Smooth muscle cell (in vitro differentiated cells): Measurements from ENCODE around the gene PHLPP1. TPM values are rescaled to one million over a fixed set of nuclear protein-coding genes. Genes with fewer than 3 reads are reported as not detected.

ENCODE experiments used
- DNase-seq: peaks from one replicate; lab custom pipeline; 2025; ENCODE audit not compliant: unreplicated experiment; lab: John Stamatoyannopoulos, UW
- H2AFZ ChIP-seq: fragments of 200-600 bp; sonication (generic); 2 replicates; pipeline ENCODE4 v1.6.0; 2016; ENCODE audit warnings: antibody characterized with exemption, low read depth, mild to moderate bottlenecking
- H3F3A ChIP-seq: fragments of 200-600 bp; sonication (generic); 2 replicates; pipeline ENCODE4 v1.6.0; 2017; ENCODE audit warnings: antibody characterized with exemption, low read depth
- H3K27ac ChIP-seq: fragments of 200-600 bp; sonication (generic); 2 replicates; pipeline ENCODE4 v1.5.1; 2016; ENCODE audit warnings: low read depth, mild to moderate bottlenecking
- H3K27me3 ChIP-seq: fragments of 200-600 bp; sonication (generic); 2 replicates; pipeline ENCODE4 v1.6.1; 2016; ENCODE audit warnings: low read depth, mild to moderate bottlenecking
- H3K36me3 ChIP-seq: fragments of 200-600 bp; sonication (generic); 2 replicates; pipeline ENCODE4 v1.5.1; 2016; ENCODE audit warnings: low read depth
- H3K4me1 ChIP-seq: fragments of 200-600 bp; sonication (generic); 2 replicates; pipeline ENCODE4 v1.5.1; 2016; ENCODE audit warnings: low read depth
- H3K4me2 ChIP-seq: fragments of 200-600 bp; sonication (generic); 2 replicates; pipeline ENCODE4 v1.6.0; 2016; ENCODE audit warnings: mild to moderate bottlenecking
- H3K4me3 ChIP-seq: fragments of 200-600 bp; sonication (generic); 2 replicates; pipeline ENCODE4 v1.5.1; 2016; ENCODE audit warnings: mild to moderate bottlenecking
- H3K79me2 ChIP-seq: fragments of 200-600 bp; sonication (generic); 2 replicates; pipeline ENCODE4 v1.6.0; 2016; ENCODE audit warnings: low read depth, mild to moderate bottlenecking
- H3K9ac ChIP-seq: fragments of 200-600 bp; sonication (generic); 2 replicates; pipeline ENCODE4 v1.6.0; 2016; ENCODE audit warnings: low read depth
- H3K9me3 ChIP-seq: fragments of 200-600 bp; sonication (generic); replicated peaks from 2 replicates; pipeline ENCODE4 v1.5.1; 2016; ENCODE audit warnings: low read depth
- H4K20me1 ChIP-seq: fragments of 200-600 bp; sonication (generic); 2 replicates; pipeline ENCODE4 v1.6.0; 2016; ENCODE audit warnings: low read depth
- CTCF ChIP-seq: fragments of 200-600 bp; sonication (generic); IDR thresholded peaks from 2 replicates; pipeline ENCODE4 v1.5.1; 2017; ENCODE audit warnings: borderline replicate concordance, mild to moderate bottlenecking, antibody characterized with exemption; ENCODE audit not compliant: insufficient read depth, poor library complexity, severe bottlenecking
- WGBS: methylation state at CpG from one replicate; pipeline ENCODE4 v1.1.7; 2016; ENCODE audit warnings: low lambda C conversion rate; 5-methylcytosine and 5-hydroxymethylcytosine counted together
- polyA plus RNA-seq: library from polyadenylated mRNA; unstranded; fragments of >200 nt; fragmentation: Nextera tagmentation; extraction: Ambion mirVana; gene quantifications from 2 replicates; pipeline ENCODE4 v1.2.1, GENCODE V29; 2016
- total RNA-seq: library from RNA; depleted of rRNA; stranded (reverse); fragments of >200 nt; gene quantifications from 2 replicates; pipeline ENCODE4 v1.2.3, GENCODE V29; 2014

PHLPP1 gene
- total and polyA plus RNA-seq, 2 experiments from 2014 or later: 1.1 to 4.3 TPM

GRCh38 chr18:62717925-62718800, 2.8 kb downstream of the PHLPP1 start:
- peak overlapping the region; percentile 60 for H3K4me3 ChIP-seq
- peak overlapping the region; percentile 50 for H3K9ac ChIP-seq
- H3K36me3 ChIP-seq: no peaks in the 10 kb centered on the region
- H3F3A ChIP-seq: no peaks in the 10 kb centered on the region
- peaks cover 48% of the 10 kb centered on the region for H3K4me1 ChIP-seq
- WGBS: 20% methylated on average over 7 of the region's 7 CpGs
- H3K9me3 ChIP-seq: no peaks in the 10 kb centered on the region
- H4K20me1 ChIP-seq: peaks cover 15% of the 10 kb centered on the region
- peak overlapping the region; percentile 98 for H3K4me2 ChIP-seq
- no peaks in the 10 kb centered on the region for H3K27me3 ChIP-seq
- H3K79me2 ChIP-seq: peaks cover 60% of the 10 kb centered on the region
- DNase-seq: no peak
- TF ChIP-seq CTCF: no peak
- H2AFZ ChIP-seq: peak overlapping the region; percentile 64
- H3K27ac ChIP-seq: peak overlapping the region; percentile 42

GRCh38 chr18:62720048-62720447, 4.7 kb downstream of the PHLPP1 start:
- H3K36me3 ChIP-seq: no peaks in the 10 kb centered on the region
- no peaks in the 10 kb centered on the region for H3K9me3 ChIP-seq
- H2AFZ ChIP-seq: peak overlapping the region; percentile 28
- H3F3A ChIP-seq: no peaks in the 10 kb centered on the region
- WGBS: 17% methylated on average over 4 of the region's 4 CpGs
- H3K79me2 ChIP-seq: peaks cover 71% of the 10 kb centered on the region
- no peaks in the 10 kb centered on the region for H3K27me3 ChIP-seq
- TF ChIP-seq CTCF: no peak
- H3K4me3 ChIP-seq: peak overlapping the region; percentile 60
- H4K20me1 ChIP-seq: peaks cover 15% of the 10 kb centered on the region
- no peak overlapping the region for H3K27ac ChIP-seq
- H3K4me1 ChIP-seq: peaks cover 54% of the 10 kb centered on the region
- no peak for DNase-seq
- peak overlapping the region; percentile 98 for H3K4me2 ChIP-seq
- H3K9ac ChIP-seq: no peak overlapping the region

- Histone ChIP-seq H3K27ac (no peak overlapping the region), H3K79me2 (peaks cover 79% of the 10 kb centered on the region), H3K9me3 (no peaks in the 10 kb centered on the region), H3K4me2 (peak overlapping the region; percentile 98), H3K36me3 (no peaks in the 10 kb centered on the region), H3K4me3 (peak overlapping the region; percentile 60), H3K9ac (peak overlapping the region; percentile 4), H2AFZ (peak overlapping the region; percentile 82), H3F3A (no peaks in the 10 kb centered on the region), H4K20me1 (peaks cover 15% of the 10 kb centered on the region), H3K4me1 (peaks cover 54% of the 10 kb centered on the region), H3K27me3 (no peaks in the 10 kb centered on the region)
- TF ChIP-seq CTCF: no peak
- 20% methylated on average over 12 of the region's 12 CpGs for WGBS
- no peak for DNase-seq
These were observed 5.6 kb downstream of the PHLPP1 start for GRCh38 chr18:62720766-62721613.
